ENCODE measurements around the gene TDRD12.
A peak's percentile ranks its signal among the peaks of the same experiment; 100 is the strongest.

Gene TDRD12

DNA sequence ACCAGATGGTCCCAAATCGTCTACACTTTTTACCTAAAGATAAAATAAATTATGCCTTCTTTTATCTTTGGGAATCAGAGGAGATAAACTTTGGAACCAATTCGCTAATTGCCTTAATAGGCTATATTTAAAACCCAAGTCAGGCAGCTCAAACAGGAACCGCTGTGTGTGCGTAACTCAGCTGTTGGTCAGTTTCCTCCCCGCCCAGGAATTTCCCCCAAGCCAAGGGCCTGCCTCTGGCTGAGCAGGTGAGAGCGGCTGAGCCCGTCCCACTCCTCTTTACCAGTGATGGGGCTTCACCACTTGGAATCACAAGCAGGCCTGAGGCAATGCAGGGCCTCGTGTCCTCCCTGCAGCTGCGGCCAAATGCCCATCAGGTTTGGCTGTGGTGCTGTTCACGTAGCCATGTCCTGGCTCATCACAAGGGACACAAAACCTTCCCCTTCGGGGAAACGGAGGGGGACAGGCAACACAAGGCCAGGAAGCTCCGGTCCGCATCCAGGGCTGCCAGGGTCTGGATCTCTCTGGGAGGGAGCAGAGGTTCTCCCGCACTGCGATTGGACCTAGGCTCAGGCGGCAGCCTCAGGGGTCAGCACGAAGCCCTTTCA, 150.5 kb downstream of the TDRD12 start:
- no peak for DNase-seq

DNA sequence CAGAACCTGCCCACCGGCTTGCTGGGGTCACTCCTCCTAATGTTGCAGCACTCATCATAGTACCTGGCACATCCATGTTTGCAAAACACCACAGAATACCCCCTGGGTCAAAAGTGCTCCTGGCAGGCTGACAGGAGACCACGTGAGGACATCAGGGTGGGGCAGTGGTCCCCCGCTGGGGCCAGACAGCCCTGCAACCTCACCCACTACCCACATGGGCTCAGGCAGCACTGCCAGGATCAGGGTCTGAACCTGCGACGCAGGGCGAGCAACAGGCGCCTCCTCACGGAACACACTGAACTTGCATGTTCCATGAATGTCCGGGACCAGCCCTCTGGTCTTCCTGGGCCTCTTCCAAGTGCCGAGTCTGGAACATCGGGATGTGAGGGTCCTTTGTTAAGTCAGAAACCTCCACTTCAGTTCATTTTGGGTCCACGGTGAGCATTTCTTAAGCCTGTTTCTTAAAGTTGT, 151.4 kb downstream of the TDRD12 start:
- no peak for DNase-seq

DNA sequence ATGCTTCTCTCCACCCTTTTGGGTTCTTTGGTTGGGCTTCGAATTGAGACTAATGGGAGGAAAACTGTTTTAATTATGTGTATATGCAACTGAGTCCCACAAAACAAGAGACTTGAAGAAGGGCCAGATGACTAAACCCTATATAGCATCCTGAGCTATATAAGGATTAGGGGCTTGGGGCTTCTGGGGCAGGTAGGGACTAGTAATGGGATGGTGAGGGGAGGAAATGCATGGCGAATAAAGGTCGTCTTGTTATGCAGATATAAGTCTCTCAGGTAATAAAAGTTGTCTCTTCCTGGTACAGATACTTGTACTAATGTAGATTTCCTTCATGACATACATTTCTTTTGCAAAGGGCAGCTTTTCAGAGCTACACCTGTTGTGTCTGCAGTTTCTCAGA, 152.8 kb downstream of the TDRD12 start:
- DNase-seq, result no peak

DNA sequence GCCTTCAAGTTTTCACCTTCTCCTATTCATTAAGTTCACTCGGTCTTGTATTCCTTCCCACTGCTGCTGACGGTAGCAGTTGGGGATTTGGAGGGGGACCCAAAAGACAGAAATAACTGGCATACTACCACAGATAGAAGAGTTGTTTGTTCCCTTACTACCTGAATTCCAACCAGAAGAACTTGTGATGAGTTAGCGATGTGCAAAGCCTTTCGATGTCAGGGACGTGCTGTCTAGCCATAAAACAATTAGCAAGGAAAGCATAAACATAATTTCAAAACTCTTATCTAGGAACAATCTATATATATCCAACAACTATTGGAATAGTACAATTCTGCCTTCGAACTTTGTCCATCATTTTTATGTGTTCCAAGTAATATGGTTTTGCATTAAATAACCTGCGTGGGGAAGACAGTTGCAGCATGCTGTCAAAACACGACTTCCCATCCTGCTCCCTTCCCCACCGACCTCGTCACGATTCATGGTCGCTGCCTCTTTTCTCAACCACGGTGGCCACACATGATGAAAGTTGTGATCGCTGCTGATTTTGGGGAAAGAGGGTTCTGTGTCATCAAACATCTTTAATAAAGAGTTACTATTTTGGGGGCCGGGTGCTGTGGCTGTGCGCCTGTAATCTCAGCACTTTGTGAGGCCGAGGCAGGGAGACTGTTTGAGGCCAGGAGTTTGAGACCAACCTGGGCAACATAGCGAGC, 153.8 kb downstream of the TDRD12 start:
- DNase-seq, result no peak

DNA sequence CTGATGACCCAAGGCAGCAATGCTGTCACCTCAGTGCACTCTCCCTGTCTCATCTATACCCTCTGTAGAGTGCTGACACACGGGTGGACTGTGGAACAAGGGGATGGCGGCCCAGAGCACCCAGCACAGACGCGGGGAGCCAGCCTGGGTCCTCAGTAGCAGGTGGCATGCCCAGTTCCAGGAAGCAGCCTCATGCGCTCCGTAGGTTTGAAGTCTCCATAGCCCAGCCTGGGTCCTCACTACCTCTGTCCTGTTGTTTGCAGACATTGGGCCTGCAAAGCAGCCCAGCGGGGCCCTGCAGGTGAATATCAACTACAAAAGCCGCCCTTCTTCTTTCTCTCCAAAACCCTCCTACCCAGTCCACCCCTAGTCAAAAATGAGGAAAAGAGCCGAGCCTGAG, 155.0 kb downstream of the TDRD12 start:
- no peak for DNase-seq

DNA sequence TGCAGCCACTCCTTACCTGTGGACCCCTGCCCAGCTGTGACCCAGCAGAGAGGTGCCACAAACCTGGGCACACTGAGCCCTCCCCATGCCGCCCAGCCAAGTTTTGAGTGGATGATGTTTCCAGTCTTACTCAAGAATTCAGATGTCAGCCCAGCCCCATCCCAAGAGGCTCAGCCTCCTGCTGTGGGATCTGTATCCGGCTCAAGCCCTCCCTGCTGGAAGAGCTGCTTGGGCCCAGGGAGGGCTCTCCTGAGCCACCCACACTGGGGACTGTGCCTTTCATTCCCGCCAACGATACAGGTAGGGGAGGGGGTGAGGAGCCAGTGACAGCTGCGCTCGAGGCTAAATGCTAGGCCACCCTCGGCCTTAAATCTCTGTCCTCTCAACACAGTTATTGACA, 155.9 kb downstream of the TDRD12 start:
- no peak for DNase-seq

DNA sequence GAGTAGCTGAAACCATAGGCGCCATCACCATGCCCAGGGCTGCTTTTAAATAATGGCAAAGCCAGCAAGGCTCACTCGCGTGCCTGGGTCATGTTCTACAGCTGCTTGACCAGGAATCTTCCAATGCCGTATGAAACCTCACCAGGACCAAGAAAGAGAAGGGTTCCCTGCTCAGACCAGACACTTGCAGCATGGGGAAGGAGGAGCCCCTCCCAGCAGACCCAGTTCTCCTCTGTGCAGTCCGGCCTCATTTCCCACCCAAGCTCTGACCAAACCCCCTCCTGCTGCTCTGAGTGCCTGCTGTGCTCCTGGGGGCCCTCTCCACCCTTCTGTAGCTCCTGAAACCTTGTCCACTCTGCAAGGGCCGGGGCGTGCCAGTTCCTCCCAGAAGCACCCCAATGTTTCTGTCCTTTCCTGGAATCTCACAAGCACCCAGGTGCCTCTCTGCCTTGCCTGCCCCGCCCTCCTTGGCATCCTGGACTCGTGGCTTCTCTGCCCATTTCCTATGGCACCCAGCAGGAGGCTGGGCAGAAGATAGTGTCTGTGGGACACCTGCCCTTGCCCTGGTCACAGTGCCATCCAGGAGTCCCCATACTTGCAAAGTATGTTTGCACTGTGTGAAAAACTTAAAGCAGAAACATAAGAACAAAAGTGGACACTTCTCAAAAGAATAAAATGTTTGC, 156.8 kb downstream of the TDRD12 start:
- no peak for DNase-seq

DNA sequence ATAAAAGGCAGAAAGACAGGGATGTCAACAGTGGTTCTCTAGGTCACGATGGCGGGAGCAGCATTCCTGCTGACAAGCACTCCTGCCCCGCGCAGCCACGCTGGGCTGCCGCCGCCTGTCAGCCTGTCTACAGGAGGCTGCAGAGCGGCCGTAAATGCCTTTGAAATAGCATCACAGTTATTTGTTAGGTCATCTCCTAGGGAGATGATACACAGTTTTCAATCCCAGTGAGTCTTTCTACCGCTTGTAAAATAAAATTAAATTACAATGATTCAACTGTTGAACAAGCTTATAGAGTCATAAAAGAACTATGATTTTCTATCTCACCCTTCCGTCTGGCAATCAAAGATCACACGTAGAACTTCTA, 157.3 kb downstream of the TDRD12 start:
- peak; percentile 70 for DNase-seq
